Measurements from ENCODE around the gene TRMO.

DNA sequence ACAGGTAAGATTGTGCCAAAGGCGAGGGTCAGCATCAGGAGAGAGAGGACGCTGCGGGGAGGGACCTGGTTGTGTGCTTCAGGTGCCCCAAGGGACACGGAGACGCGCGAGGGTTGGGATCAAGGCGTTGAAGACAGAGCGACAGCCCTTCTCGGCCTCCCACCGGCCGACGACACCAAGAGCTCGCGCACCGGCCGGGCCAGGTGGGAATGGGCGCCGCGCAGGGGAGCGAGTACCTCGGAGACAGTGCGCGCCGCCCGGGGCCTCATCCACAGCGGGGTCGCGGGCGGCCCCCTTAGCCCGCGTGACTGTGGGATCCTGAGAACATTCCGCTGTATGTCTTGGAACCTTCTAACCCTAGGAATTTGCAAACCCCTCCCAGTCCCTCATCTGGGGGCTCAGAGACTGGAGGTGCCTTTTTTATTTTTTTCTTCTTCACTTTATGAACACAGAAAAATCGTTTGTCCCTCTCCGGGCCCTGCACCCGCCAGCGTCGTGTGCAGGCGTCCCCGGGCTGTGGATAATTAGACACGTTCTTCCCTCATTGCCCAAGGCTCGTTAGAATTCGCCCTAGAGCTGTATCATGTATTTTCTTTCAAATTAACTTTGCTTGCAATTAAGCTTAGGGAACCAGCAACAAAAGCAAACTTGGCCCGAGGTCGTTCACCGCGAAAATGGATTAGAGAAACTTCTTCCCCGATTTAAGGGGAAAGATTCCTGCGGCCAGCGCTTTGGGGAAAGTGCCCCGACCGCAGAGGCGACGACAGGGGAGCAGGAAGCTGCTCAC, 64.5 kb downstream of the TRMO start:
- TF ChIP-seq, protein P1, sequence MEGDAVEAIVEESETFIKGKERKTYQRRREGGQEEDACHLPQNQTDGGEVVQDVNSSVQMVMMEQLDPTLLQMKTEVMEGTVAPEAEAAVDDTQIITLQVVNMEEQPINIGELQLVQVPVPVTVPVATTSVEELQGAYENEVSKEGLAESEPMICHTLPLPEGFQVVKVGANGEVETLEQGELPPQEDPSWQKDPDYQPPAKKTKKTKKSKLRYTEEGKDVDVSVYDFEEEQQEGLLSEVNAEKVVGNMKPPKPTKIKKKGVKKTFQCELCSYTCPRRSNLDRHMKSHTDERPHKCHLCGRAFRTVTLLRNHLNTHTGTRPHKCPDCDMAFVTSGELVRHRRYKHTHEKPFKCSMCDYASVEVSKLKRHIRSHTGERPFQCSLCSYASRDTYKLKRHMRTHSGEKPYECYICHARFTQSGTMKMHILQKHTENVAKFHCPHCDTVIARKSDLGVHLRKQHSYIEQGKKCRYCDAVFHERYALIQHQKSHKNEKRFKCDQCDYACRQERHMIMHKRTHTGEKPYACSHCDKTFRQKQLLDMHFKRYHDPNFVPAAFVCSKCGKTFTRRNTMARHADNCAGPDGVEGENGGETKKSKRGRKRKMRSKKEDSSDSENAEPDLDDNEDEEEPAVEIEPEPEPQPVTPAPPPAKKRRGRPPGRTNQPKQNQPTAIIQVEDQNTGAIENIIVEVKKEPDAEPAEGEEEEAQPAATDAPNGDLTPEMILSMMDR (IDR thresholded peaks at IDR 0.05): no peak
- TF ChIP-seq POLR2A (IDR thresholded peaks at IDR 0.05) (no peak), POLR2AphosphoS5 (IDR thresholded peaks at IDR 0.05; ENCODE audit: insufficient read depth in 1 of 2, low read depth in 1 of 2) (no peak)

Data from vagina (tissue), 2 donors.